AG08395 (cell line): ENCODE measurements around the gene PTPN23.
A peak's percentile ranks its signal among the peaks of the same experiment; 100 is the strongest.
"Not testable (repeated sequence)": the region's sequence is repeated elsewhere in the genome, so short reads cannot be mapped to it uniquely, and the experiment has no call there.

Source experiments
- DNase-seq: peaks from one replicate; pipeline ENCODE4 v3.0.0; 2012; ENCODE audit warnings: mixed read lengths, low spot score

Gene PTPN23

GRCh38 chr3:47370020-47370419 is 10.8 kb upstream of the PTPN23 start:
- DNase-seq = not testable (repeated sequence)

DNA sequence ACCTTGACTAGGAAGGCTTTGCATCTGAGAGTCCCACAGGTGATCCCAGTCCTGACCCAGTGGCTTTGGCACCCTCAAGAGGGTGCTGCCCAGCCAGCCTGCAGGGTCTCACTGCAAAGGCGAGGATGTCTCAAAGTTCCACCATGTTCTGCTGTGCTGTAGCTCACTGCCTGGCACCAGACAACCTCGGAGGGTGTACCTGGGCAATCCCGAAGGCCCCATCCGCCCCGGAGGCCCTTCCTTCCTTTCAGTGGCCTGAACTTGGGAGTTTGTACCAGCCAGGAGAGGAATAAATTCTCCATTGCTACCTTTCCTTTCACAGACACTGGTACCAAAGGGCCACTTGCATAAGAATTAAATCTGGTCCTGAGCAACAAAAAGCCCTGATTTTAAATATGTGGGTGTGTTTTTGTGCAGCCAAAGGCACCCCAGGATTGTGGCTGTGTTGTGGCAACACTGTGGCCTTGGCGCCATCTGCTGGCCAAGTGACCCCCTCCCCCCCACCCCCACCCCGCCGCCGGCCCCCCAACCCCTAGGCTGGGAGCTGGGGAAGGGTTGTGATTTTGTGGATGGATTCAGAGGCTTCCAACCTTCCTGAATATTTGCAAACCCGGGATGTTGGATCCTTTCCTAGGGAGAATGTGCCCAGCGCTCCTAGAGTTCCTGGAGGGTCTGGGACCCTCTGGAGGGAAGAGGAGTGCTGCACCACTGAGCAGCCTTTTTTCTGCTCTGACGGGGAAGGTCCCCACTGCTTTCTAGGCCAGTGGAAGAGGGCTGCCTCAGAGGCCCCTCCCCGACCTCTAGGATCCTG is 9.7 kb upstream of the PTPN23 start:
- DNase-seq = peak; percentile 53

GRCh38 chr3:47374587-47374986 is 6.2 kb upstream of the PTPN23 start:
- no peak for DNase-seq

GRCh38 chr3:47376393-47376792 is 4.4 kb upstream of the PTPN23 start:
- no peak for DNase-seq

DNA sequence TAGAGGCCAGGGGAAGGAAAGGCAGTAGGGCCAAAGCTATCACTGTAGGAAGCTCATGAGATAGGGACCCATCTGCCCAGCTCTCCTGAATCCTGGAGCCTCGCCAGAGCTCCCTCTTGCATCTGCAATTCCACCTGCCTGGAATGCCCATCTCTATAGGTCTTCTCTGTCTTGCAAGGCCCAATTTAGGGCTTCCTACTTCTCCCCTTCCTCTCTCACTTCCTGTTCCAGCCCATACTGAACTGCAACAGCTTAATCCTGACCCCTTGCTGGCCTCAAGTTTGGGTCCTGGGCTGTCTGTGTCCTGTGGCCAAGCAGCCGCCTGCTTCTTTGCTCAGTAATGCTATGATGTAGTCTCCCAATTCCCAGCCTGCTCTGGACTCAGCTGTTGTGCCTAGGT is 3.6 kb upstream of the PTPN23 start:
- no peak for DNase-seq

DNA sequence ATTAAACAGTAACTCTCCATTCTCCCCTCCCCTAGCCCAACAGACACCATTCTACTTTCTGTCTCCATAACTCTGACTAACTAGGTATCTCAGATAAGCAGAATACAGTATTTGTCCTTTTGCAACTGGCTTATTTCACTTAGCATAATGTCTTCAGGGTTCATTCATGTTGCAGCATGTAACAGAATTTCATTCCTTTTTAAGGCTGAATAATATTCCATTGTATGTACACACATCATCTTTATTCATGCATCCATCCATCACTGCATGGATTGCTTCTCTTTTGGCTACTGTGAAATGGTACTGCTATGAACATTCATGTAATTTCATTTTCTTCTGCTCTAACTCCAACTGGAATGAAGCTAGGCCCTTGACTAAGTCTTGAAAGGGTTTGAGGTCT is 2.0 kb upstream of the PTPN23 start:
- no peak for DNase-seq

DNA sequence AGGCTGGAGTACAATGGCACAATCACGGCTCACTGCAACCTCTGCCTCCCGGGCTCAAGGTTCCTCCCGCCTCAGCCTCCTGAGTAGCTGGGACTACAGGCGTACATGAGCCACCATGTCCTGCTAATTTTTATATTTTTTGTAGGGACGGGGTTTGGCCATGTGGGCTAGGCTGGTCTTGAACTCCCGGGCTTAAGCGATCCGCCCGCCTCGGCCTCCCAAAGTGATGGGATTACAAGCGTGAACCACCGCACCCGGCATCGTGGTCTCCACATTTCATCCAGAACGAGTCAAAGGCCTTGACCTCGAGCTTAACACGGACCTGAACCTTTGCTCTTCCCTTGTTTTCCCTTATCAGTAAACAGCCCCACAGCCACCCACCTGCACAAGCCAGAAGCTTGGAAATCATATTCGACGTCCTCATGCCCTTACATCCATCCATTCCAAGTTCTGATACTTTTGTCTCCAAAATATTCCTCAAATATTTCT is 1.4 kb upstream of the PTPN23 start:
- DNase-seq = no peak

GRCh38 chr3:47380026-47380600 is 708 bp upstream of the PTPN23 start:
- DNase-seq = no peak

- peak; percentile 93 for DNase-seq
These were observed 716 bp downstream of the PTPN23 start for GRCh38 chr3:47381317-47382157.

DNA sequence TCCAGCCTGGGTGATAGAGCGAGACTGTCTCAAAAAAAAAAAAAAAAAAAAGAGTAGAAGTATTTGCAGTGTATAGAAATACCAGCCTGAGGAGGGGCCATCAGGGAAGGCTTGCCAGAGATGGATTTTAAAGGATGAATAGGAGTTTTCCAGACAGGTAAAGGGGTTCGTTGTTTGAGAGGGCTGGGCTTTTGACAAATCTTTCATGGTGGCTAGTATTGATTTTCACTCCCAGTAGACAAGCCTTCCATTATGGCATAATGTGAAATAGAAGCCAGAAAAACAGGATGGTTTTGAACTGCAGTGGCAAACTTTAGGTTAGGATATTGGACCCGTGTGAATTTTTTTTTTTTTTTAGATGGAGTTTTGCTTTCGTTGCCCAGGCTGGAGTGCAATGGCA is 3.6 kb downstream of the PTPN23 start:
- DNase-seq = no peak

GRCh38 chr3:47385007-47385406 is 4.2 kb downstream of the PTPN23 start:
- no peak for DNase-seq

- DNase-seq = no peak
These were observed 5.0 kb downstream of the PTPN23 start for GRCh38 chr3:47385796-47386195.

- DNase-seq = no peak
These were observed 12.1 kb downstream of the PTPN23 start for GRCh38 chr3:47392933-47393332.

- DNase-seq = no peak
These were observed 13.5 kb downstream of the PTPN23 start for GRCh38 chr3:47394140-47394870.

DNA sequence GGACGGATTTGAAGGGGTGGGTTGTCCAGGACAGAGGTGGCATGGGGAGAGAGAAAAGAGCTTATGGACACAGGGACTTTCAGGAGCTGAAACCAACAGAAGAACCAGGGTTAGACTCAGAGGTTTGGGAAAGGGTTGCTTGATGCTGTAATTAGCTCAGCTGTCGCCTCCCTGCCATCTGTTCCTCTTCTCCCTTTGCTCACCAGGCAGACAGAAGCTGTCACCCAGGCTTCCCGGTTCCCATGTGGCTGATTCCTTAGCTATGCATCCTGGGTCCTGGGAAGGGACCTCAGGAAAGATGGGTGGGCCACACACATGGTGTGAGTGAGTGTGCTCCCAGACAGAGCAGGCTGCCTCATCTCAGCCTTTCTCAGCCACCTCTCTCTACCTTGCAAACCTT is 14.1 kb downstream of the PTPN23 start:
- DNase-seq = no peak

DNA sequence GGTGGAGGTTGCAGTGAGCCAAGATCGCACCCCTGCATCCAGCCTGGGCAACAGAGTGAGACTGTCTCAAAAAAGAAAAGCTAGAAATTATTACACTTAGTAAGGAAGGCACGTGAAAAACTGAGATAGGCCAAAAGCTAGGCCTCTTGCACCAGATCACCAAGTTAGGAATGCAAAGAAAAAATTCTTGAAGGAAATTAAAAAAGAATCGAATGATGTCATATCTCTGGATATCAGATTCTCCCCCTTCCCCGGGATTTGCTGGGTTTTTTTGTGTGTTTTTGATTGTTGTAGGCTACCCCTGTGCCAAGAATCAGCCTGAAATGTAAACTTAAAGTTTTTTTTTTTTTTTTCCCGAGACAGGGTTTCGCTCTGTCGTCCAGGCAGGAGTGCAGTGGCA is 17.4 kb downstream of the PTPN23 start:
- DNase-seq = no peak

DNA sequence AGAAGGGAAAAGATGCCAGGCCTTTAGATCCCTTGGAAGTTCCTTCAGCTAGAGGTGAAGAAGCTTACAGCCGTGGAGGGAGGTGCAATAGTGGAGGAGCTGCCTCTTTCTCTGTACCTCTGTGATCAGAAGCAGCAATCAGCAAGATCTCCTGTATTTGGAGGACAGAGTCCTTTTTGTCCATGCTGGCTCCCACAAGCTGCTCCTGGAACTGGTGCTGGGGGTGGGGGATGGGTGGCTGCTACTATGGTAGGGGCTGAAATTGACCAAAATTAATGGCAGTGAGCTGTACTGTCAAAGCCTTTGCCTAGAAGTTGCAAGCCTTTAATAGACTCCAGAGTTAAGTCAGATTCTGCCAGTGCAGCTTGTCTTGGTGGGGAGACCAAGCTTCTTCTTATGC is 18.2 kb downstream of the PTPN23 start:
- DNase-seq = no peak

GRCh38 chr3:47399531-47400270 is 18.9 kb downstream of the PTPN23 start:
- no peak for DNase-seq

DNA sequence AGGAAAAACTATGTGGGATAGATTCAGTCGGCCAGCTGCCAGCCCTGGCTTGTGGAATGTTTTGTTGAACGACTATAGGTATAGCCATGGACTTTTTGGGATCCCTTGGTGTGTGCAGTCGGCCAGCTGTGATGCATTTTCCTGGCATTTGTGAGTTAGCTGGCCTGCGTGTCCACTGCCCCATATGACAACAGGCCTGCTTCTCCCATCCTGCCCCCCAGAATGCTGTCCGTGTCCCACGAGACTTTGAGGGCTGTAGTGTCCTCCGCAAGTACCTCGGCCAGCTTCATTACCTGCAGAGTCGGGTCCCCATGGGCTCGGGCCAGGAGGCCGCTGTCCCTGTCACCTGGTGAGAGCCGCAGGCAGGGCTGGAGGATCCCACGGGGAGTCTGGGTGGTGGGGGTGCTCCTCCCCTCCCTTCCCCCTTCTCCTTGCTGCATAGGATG is 23.6 kb downstream of the PTPN23 start:
- no peak for DNase-seq

DNA sequence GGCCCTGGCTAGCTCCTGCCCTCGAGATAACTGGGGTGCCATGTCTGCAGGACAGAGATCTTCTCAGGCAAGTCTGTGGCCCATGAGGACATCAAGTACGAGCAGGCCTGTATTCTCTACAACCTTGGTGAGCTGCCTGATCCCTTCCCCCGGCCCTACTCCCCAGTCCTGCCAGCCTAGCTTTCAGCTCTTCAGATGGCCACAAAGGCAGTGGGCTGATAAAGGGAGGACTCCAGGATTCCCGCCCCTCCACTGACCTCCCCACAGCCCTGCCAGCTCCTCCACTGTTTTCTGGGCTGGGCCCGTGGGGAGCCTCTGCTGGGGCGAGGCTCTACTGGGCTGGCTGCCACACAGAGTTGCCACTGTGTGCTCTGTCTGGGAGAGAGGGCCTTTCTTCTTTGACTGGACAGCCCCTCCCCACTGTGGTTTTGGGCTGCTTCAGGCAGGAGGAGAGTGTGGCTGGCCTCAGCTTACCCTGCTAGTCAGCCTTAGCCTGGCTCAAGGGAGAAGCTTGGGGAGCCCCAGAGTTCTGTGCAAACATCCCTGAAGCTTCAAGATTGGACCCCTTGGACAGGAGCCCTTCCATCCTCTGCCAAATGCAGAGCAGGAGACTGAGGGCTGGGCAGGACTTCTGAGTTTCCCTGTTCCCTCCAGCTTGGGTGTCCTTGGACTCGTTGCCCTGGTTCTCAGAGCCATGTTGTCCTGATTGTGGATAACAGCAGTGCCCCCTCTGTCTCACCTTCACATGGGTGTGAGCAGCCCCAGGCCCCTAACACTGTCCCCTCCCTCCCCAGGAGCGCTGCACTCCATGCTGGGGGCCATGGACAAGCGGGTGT is 24.4 kb downstream of the PTPN23 start:
- peak; percentile 51 for DNase-seq
